Endothelial cell (in vitro differentiated cells): ENCODE data around the gene PRDM11. TPM values are rescaled to one million over a fixed set of nuclear protein-coding genes. Genes with fewer than 3 reads are reported as not detected.
"Not testable (repeated sequence)": the region's sequence is repeated elsewhere in the genome, so short reads cannot be mapped to it uniquely, and the experiment has no call there.

Source experiments
- DNase-seq: peaks from one replicate; pipeline ENCODE4 v3.0.0; 2021; ENCODE audit warnings: low spot score
- H3K27ac Mint-ChIP-seq: one replicate; pipeline ENCODE4 v1.8.0; 2021; ENCODE audit warnings: mixed read lengths, inconsistent platforms; ENCODE audit not compliant: unreplicated experiment
- H3K27me3 Mint-ChIP-seq: one replicate; pipeline ENCODE4 v1.8.0; 2021; ENCODE audit warnings: mild to moderate bottlenecking, moderate library complexity, mixed read lengths, inconsistent platforms; ENCODE audit not compliant: unreplicated experiment
- H3K36me3 Mint-ChIP-seq: one replicate; pipeline ENCODE4 v1.8.0; 2021; ENCODE audit warnings: mild to moderate bottlenecking, low read depth, mixed read lengths, inconsistent platforms; ENCODE audit not compliant: unreplicated experiment
- H3K4me1 Mint-ChIP-seq: one replicate; pipeline ENCODE4 v1.8.0; 2021; ENCODE audit warnings: mild to moderate bottlenecking, mixed read lengths, inconsistent platforms; ENCODE audit not compliant: unreplicated experiment
- H3K4me3 Mint-ChIP-seq: one replicate; pipeline ENCODE4 v1.8.0; 2021; ENCODE audit warnings: mild to moderate bottlenecking, mixed read lengths, inconsistent platforms; ENCODE audit not compliant: unreplicated experiment
- H3K9me3 Mint-ChIP-seq: one replicate; pipeline ENCODE4 v1.8.0; 2021; ENCODE audit warnings: mixed read lengths, inconsistent platforms; ENCODE audit not compliant: unreplicated experiment
- CTCF ChIP-seq: fragments of 200-600 bp; sonication (generic); IDR thresholded peaks from one replicate; pipeline ENCODE4 v1.5.0; 2021; ENCODE audit warnings: antibody characterized with exemption; ENCODE audit not compliant: unreplicated experiment
- total RNA-seq: library from RNA; stranded (reverse); fragmentation: NEBNext Ultra II Directional; extraction: Animal tissue kit (Norgen Biotek cat#: 25700); gene quantifications from one replicate; pipeline ENCODE4 v1.2.1, GENCODE V29; 2021; ENCODE audit not compliant: unreplicated experiment

Gene PRDM11
- total RNA-seq, 1 donor from 2014 or later: 16.0 TPM

- no peak overlapping the region for H3K27ac Mint-ChIP-seq
- DNase-seq: no peak
Observed at GRCh38 chr11:45108070-45109064, 38.1 kb upstream of the PRDM11 start.

GRCh38 chr11:45109400-45109799 is 37.0 kb upstream of the PRDM11 start:
- Mint-ChIP-seq H3K36me3 (no peaks in the 10 kb centered on the region), H3K27me3 (peaks cover 5% of the 10 kb centered on the region), H3K4me3 (no peak overlapping the region), H3K9me3 (no peaks in the 10 kb centered on the region), H3K27ac (no peak overlapping the region), H3K4me1 (no peaks in the 10 kb centered on the region)
- DNase-seq: no peak
- no peak for TF ChIP-seq CTCF

More at GRCh38 chr11:45108070-45109064, 38.1 kb upstream of the PRDM11 start:
- Mint-ChIP-seq H3K4me3 (no peak overlapping the region), H3K36me3 (no peaks in the 10 kb centered on the region), H3K4me1 (no peaks in the 10 kb centered on the region), H3K27me3 (peaks cover 5% of the 10 kb centered on the region), H3K9me3 (no peaks in the 10 kb centered on the region)
- no peak for TF ChIP-seq CTCF

- peak; percentile 84 for TF ChIP-seq CTCF
- Mint-ChIP-seq H3K36me3 (no peaks in the 10 kb centered on the region), H3K4me1 (no peaks in the 10 kb centered on the region), H3K27me3 (peaks cover 5% of the 10 kb centered on the region), H3K9me3 (no peaks in the 10 kb centered on the region), H3K27ac (no peak overlapping the region), H3K4me3 (no peak overlapping the region)
- DNase-seq: peak; percentile 58
Observed at GRCh38 chr11:45110562-45110961, 35.9 kb upstream of the PRDM11 start.

GRCh38 chr11:45113807-45114206 is 32.6 kb upstream of the PRDM11 start:
- Mint-ChIP-seq H3K4me1 (no peaks in the 10 kb centered on the region), H3K9me3 (no peaks in the 10 kb centered on the region), H3K27me3 (peaks cover 2% of the 10 kb centered on the region), H3K4me3 (no peak overlapping the region), H3K27ac (no peak overlapping the region), H3K36me3 (no peaks in the 10 kb centered on the region)
- DNase-seq: no peak
- TF ChIP-seq CTCF: no peak

- H3K27me3 Mint-ChIP-seq, H3K9me3 Mint-ChIP-seq, H3K4me1 Mint-ChIP-seq, H3K4me3 Mint-ChIP-seq, H3K36me3 Mint-ChIP-seq, DNase-seq, H3K27ac Mint-ChIP-seq: not testable (repeated sequence)
Observed at GRCh38 chr11:45127836-45128235, 18.6 kb upstream of the PRDM11 start.
